ENCODE measurements around the gene EFNA5.

Gene EFNA5

GRCh38 chr5:107589520-107590193, 81.1 kb downstream of the EFNA5 start:
- TF ChIP-seq POU2F2 (IDR thresholded peaks at IDR 0.05; ENCODE audit: low read depth, low read length) (no peak), POLR2A (IDR thresholded peaks at IDR 0.05; ENCODE audit: low read depth, low read length) (no peak), POLR2AphosphoS5 (IDR thresholded peaks at IDR 0.05; ENCODE audit: low read depth, low read length) (no peak), SPI1 (IDR thresholded peaks at IDR 0.05; ENCODE audit: low read depth, low read length) (no peak), PAX5 (IDR thresholded peaks at IDR 0.05; ENCODE audit: insufficient read depth, low read length, severe bottlenecking) (no peak), TAF1 (IDR thresholded peaks at IDR 0.05; ENCODE audit: low read depth, low read length) (no peak)
- FAIRE-seq (no peak), DNase-seq (ENCODE audit: insufficient read length, low spot score) (no peak)

- FAIRE-seq, result no peak
- no peak for DNase-seq (ENCODE audit: insufficient read length, low spot score)
- TF ChIP-seq TAF1 (IDR thresholded peaks at IDR 0.05; ENCODE audit: low read depth, low read length) (no peak), SPI1 (IDR thresholded peaks at IDR 0.05; ENCODE audit: low read depth, low read length) (no peak), PAX5 (IDR thresholded peaks at IDR 0.05; ENCODE audit: insufficient read depth, low read length, severe bottlenecking) (no peak), POU2F2 (IDR thresholded peaks at IDR 0.05; ENCODE audit: low read depth, low read length) (no peak), POLR2A (IDR thresholded peaks at IDR 0.05; ENCODE audit: low read depth, low read length) (no peak), POLR2AphosphoS5 (IDR thresholded peaks at IDR 0.05; ENCODE audit: low read depth, low read length) (no peak)
Observed at GRCh38 chr5:107582625-107583024, 88.1 kb downstream of the EFNA5 start.

- FAIRE-seq (no peak), DNase-seq (ENCODE audit: insufficient read length, low spot score) (no peak)
- TF ChIP-seq TAF1 (IDR thresholded peaks at IDR 0.05; ENCODE audit: low read depth, low read length), result no peak
- no peak for TF ChIP-seq POLR2A (IDR thresholded peaks at IDR 0.05; ENCODE audit: low read depth, low read length)
- TF ChIP-seq SPI1 (IDR thresholded peaks at IDR 0.05; ENCODE audit: low read depth, low read length), result no peak
- TF ChIP-seq POU2F2 (IDR thresholded peaks at IDR 0.05; ENCODE audit: low read depth, low read length), result no peak
- TF ChIP-seq POLR2AphosphoS5 (IDR thresholded peaks at IDR 0.05; ENCODE audit: low read depth, low read length), result no peak
Observed at GRCh38 chr5:107580889-107581820, 89.6 kb downstream of the EFNA5 start.

DNA sequence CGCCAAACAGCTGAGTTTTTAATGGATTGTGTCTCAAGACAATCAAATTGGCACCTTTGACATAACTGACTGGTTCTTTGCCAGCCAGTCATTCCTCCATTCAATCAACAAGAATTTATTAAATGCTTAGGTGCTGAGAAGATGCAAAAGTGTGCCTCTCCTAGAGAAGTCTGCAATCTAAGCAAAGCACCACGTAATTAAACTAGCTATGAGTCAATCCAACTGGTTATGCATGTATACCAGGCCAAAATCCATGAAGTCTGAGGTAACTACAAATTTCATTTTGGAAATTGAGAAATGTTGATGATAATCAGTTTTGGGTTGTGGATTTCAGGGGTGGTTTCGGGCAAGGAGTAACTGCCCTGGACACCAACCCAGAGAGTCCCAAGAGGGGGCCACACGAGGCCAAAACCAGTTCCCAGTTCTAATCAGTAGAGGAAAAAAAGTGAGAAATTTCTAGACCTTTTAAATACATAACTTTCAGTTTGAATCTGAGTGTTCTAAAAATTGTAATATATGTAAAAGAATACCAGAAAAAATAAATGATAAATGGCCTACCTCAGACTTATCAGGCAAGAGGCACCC, 92.6 kb downstream of the EFNA5 start:
- TF ChIP-seq SPI1 (IDR thresholded peaks at IDR 0.05; ENCODE audit: low read depth, low read length) (no peak), POLR2AphosphoS5 (IDR thresholded peaks at IDR 0.05; ENCODE audit: low read depth, low read length) (no peak), TAF1 (IDR thresholded peaks at IDR 0.05; ENCODE audit: low read depth, low read length) (no peak), PAX5 (IDR thresholded peaks at IDR 0.05; ENCODE audit: insufficient read depth, low read length, severe bottlenecking) (no peak), POU2F2 (IDR thresholded peaks at IDR 0.05; ENCODE audit: low read depth, low read length) (no peak), POLR2A (IDR thresholded peaks at IDR 0.05; ENCODE audit: low read depth, low read length) (no peak)
- FAIRE-seq (no peak), DNase-seq (ENCODE audit: insufficient read length, low spot score) (no peak)

DNA sequence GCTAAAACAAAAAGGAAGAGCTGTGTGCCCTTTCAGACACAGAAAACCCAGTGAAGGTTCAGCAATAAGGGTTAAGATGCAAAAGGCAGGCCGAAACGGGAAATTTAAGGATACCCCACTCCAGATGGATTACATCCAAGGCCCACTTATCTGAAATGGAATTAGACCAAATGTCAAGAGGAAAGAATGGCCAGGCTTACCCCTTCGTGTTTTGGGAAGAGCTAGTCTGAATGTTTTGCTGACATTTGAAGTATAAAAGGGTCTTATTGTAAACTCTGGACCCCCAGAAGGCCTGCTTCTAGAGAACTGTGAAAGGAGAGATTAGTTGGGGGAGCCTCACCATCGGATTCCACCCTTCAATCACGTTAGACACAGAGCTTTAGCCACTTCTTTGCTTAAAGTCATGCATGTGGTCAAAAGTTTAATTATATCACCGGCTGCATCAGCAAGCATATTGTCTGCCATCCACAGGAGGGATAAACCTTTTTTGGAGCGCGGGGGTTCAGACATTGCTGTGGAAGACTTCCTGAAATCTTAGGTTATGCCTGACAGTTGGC, 93.3 kb downstream of the EFNA5 start:
- no peak for TF ChIP-seq PAX5 (IDR thresholded peaks at IDR 0.05; ENCODE audit: insufficient read depth, low read length, severe bottlenecking)
- TF ChIP-seq TAF1 (IDR thresholded peaks at IDR 0.05; ENCODE audit: low read depth, low read length), result no peak
- no peak for TF ChIP-seq POLR2A (IDR thresholded peaks at IDR 0.05; ENCODE audit: low read depth, low read length)
- no peak for TF ChIP-seq POLR2AphosphoS5 (IDR thresholded peaks at IDR 0.05; ENCODE audit: low read depth, low read length)
- TF ChIP-seq POU2F2 (IDR thresholded peaks at IDR 0.05; ENCODE audit: low read depth, low read length), result no peak
- TF ChIP-seq SPI1 (IDR thresholded peaks at IDR 0.05; ENCODE audit: low read depth, low read length), result no peak
- FAIRE-seq (no peak), DNase-seq (ENCODE audit: insufficient read length, low spot score) (no peak)

DNA sequence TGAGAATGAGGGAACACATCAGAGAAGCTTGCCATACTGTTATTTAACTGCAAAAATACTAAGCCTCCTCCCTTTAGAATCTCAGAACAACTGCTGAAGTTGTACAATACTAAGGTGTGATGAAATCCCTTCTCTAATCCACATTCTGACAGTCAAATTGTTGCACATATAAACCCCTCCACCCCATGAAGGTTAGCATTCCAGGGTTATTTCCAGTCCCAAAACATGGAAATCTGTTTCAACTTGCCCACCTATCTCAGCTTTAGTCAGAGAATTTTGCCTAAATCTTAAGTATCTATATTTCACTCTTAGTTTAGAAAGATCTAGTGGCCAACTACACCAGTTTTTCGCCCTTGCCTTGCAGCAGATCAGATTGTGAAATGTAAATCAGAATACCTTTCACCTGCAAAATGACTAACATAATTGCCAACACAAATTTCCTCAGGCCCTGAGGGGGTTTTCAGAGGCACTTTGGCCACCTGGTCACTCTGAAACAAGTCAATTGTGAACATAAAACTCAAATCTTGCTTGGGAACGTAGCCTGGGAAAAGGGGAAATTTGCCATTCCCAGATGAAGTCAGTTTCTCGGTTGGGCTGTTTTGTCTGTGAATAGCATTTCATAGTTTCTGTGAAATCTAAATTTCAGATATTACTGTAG, 93.9 kb downstream of the EFNA5 start:
- no peak for FAIRE-seq
- DNase-seq (ENCODE audit: insufficient read length, low spot score), result no peak
- no peak for TF ChIP-seq POU2F2 (IDR thresholded peaks at IDR 0.05; ENCODE audit: low read depth, low read length)
- TF ChIP-seq TAF1 (IDR thresholded peaks at IDR 0.05; ENCODE audit: low read depth, low read length), result no peak
- no peak for TF ChIP-seq SPI1 (IDR thresholded peaks at IDR 0.05; ENCODE audit: low read depth, low read length)
- TF ChIP-seq POLR2A (IDR thresholded peaks at IDR 0.05; ENCODE audit: low read depth, low read length), result no peak
- no peak for TF ChIP-seq PAX5 (IDR thresholded peaks at IDR 0.05; ENCODE audit: insufficient read depth, low read length, severe bottlenecking)
- no peak for TF ChIP-seq POLR2AphosphoS5 (IDR thresholded peaks at IDR 0.05; ENCODE audit: low read depth, low read length)

GRCh38 chr5:107576155-107576554, 94.6 kb downstream of the EFNA5 start:
- DNase-seq (ENCODE audit: insufficient read length, low spot score), result no peak
- no peak for FAIRE-seq
- TF ChIP-seq POLR2AphosphoS5 (IDR thresholded peaks at IDR 0.05; ENCODE audit: low read depth, low read length), result no peak
- TF ChIP-seq POLR2A (IDR thresholded peaks at IDR 0.05; ENCODE audit: low read depth, low read length), result no peak
- TF ChIP-seq TAF1 (IDR thresholded peaks at IDR 0.05; ENCODE audit: low read depth, low read length), result no peak

DNA sequence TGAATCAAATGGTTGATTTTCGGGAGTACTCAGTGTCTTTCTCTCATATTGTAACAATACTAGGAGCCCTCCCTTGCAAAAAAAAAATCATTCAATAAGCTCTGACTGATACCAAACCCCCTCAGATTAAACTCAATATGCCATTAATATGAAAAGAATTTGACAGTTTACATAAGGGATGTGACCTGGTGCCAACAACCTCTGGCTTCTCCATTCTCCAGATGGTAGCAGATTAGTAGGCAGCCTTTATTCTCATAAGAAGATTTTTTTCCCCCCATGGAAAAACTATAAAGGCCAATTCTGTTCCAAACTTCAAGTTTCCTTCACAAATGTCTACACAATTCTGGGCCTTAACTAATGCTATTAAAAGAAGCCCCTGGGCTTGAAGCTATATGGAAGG, 96.5 kb downstream of the EFNA5 start:
- TF ChIP-seq POLR2AphosphoS5 (IDR thresholded peaks at IDR 0.05; ENCODE audit: low read depth, low read length) (no peak), SPI1 (IDR thresholded peaks at IDR 0.05; ENCODE audit: low read depth, low read length) (no peak), POLR2A (IDR thresholded peaks at IDR 0.05; ENCODE audit: low read depth, low read length) (no peak), PAX5 (IDR thresholded peaks at IDR 0.05; ENCODE audit: insufficient read depth, low read length, severe bottlenecking) (no peak), TAF1 (IDR thresholded peaks at IDR 0.05; ENCODE audit: low read depth, low read length) (no peak), POU2F2 (IDR thresholded peaks at IDR 0.05; ENCODE audit: low read depth, low read length) (no peak)
- DNase-seq (ENCODE audit: insufficient read length, low spot score) (no peak), FAIRE-seq (no peak)
